ENCODE results near the gene AVL9.
"Not testable (repeated sequence)": the region's sequence is repeated elsewhere in the genome, so short reads cannot be mapped to it uniquely, and the experiment has no call there.

Gene AVL9

GRCh38 chr7:32494946-32495297 lies 367 bp upstream of the AVL9 start:
- peak overlapping the region; percentile 87 for H3K4me2 ChIP-seq
- H3K4me1 ChIP-seq = peaks cover 23% of the 10 kb centered on the region
- peaks cover 13% of the 10 kb centered on the region; the same call in 1 of the 2 replicates for H4K20me1 ChIP-seq
- no peak for TF ChIP-seq Cebpa-rat (IDR thresholded peaks at IDR 0.05)
- H3K27me3 ChIP-seq = no peaks in the 10 kb centered on the region
- H3K36me3 ChIP-seq = peaks cover 15% of the 10 kb centered on the region; the same call in 1 of the 2 replicates
- H3K27ac ChIP-seq = peak overlapping the region; percentile 69; the same call in 1 of the 2 replicates
- H3K9ac ChIP-seq = peak overlapping the region; percentile 80
- peak overlapping the region; percentile 81 for H3K4me3 ChIP-seq
- peaks cover 6% of the 10 kb centered on the region; the same call in 1 of the 2 replicates for H3K9me3 ChIP-seq

DNA sequence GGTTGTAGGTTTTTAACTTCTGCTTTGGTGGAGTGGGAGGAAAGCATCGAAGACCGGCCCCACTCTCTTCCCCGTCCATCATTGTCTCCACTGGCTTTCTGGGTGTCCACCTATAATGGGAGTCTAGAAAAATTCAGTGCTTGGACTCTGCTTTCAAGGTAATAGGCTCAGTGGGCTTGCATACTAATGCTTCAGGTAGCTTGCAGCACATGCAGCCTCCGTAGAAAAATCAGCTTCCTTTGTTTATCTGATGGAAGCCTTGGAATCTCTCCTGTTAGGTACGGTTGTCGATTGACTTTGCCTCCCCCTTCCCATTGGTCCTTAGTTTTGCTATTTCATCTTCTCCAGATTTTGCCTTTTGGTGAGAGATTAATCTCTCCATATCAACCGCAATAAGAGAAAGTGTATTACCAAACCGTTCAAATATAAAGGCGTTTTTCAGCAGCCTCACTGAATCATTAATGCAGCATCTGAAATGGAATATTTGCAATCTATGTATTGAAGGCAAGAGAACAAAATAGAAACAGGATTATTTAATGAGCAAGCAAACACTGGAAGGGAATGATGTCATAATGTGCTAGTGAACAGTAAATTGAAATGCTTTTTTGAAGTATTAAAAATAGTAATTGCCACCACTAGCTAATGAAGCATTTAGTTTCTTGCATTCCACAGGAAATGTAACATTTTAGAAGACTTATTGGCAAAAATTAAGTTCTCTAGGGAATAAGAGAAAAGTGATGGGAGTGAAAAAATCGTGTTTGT lies 944 bp downstream of the AVL9 start:
- Histone ChIP-seq H3K4me2 (peak overlapping the region; percentile 86), H3K27me3 (no peaks in the 10 kb centered on the region), H3K36me3 (peaks cover 16% of the 10 kb centered on the region; the same call in 1 of the 2 replicates), H3K4me1 (peaks cover 27% of the 10 kb centered on the region), H3K27ac (peak overlapping the region; percentile 97), H4K20me1 (peaks cover 23% of the 10 kb centered on the region), H3K9me3 (peaks cover 9% of the 10 kb centered on the region; the same call in 1 of the 2 replicates), H3K4me3 (peak overlapping the region; percentile 81), H3K9ac (peak overlapping the region; percentile 93)
- no peak for TF ChIP-seq Cebpa-rat (IDR thresholded peaks at IDR 0.05)

- H3K4me2 ChIP-seq, H3K9ac ChIP-seq, H3K4me3 ChIP-seq, H3K27me3 ChIP-seq, H3K27ac ChIP-seq: not testable (repeated sequence)
- peaks cover 20% of the 10 kb centered on the region; the same call in 1 of the 2 replicates for H3K36me3 ChIP-seq
- H4K20me1 ChIP-seq = peaks cover 50% of the 10 kb centered on the region
- peaks cover 14% of the 10 kb centered on the region for H3K9me3 ChIP-seq
- peaks cover 17% of the 10 kb centered on the region for H3K4me1 ChIP-seq
Observed at GRCh38 chr7:32499755-32500154, 4.5 kb downstream of the AVL9 start.

- not testable (repeated sequence) for H3K4me2 ChIP-seq, H3K27ac ChIP-seq, H3K9ac ChIP-seq, H3K4me3 ChIP-seq, H3K27me3 ChIP-seq
- H3K9me3 ChIP-seq = peaks cover 14% of the 10 kb centered on the region
- H3K4me1 ChIP-seq = peaks cover 17% of the 10 kb centered on the region
- peaks cover 50% of the 10 kb centered on the region for H4K20me1 ChIP-seq
- H3K36me3 ChIP-seq = peaks cover 21% of the 10 kb centered on the region; the same call in 1 of the 2 replicates
Observed at GRCh38 chr7:32500216-32500615, 4.9 kb downstream of the AVL9 start.

GRCh38 chr7:32500922-32501341 lies 5.6 kb downstream of the AVL9 start:
- no peak overlapping the region for H3K4me3 ChIP-seq
- peaks cover 21% of the 10 kb centered on the region; the same call in 1 of the 2 replicates for H3K36me3 ChIP-seq
- peaks cover 14% of the 10 kb centered on the region for H3K9me3 ChIP-seq
- no peak overlapping the region for H3K9ac ChIP-seq
- H3K27ac ChIP-seq = no peak overlapping the region
- peaks cover 50% of the 10 kb centered on the region for H4K20me1 ChIP-seq
- TF ChIP-seq Cebpa-rat (IDR thresholded peaks at IDR 0.05) = no peak
- H3K4me1 ChIP-seq = peaks cover 17% of the 10 kb centered on the region
- H3K4me2 ChIP-seq = no peak overlapping the region
- H3K27me3 ChIP-seq = no peaks in the 10 kb centered on the region

DNA sequence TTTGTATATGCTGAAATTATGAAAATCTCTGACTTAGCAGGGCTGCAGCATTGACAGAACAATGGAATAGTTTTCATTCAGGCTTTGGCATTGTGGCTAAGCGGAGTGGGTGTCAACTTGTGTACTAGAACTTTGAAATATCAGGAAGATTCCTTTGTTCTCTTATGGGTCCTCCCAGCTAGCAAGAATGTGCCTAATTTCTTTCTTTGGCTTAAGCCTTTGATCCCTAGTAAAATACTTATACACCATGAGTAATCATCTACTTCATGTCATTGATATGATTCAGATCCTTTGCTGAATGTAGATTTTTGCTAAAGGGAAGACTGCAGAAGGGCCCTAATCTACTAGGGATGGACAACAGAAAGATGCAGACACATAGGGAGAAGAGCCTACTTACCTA lies 6.2 kb downstream of the AVL9 start:
- no peak overlapping the region for H3K4me3 ChIP-seq
- H3K9me3 ChIP-seq = peaks cover 18% of the 10 kb centered on the region
- H3K4me2 ChIP-seq = no peak overlapping the region
- H4K20me1 ChIP-seq = peaks cover 50% of the 10 kb centered on the region
- no peak overlapping the region for H3K27ac ChIP-seq
- no peaks in the 10 kb centered on the region for H3K27me3 ChIP-seq
- peaks cover 13% of the 10 kb centered on the region for H3K4me1 ChIP-seq
- no peak for TF ChIP-seq Cebpa-rat (IDR thresholded peaks at IDR 0.05)
- no peak overlapping the region for H3K9ac ChIP-seq
- H3K36me3 ChIP-seq = peaks cover 25% of the 10 kb centered on the region; the same call in 1 of the 2 replicates

GRCh38 chr7:32502728-32503127 lies 7.4 kb downstream of the AVL9 start:
- H3K4me2 ChIP-seq = no peak overlapping the region
- H3K9me3 ChIP-seq = peaks cover 30% of the 10 kb centered on the region
- no peak overlapping the region for H3K27ac ChIP-seq
- no peak for TF ChIP-seq Cebpa-rat (IDR thresholded peaks at IDR 0.05)
- H3K36me3 ChIP-seq = peaks cover 33% of the 10 kb centered on the region; the same call in 1 of the 2 replicates
- H3K4me3 ChIP-seq = no peak overlapping the region
- 0 out of 2 replicates have a peak, but pooled peaks cover 3% of the 10 kb centered on the region for H3K4me1 ChIP-seq
- no peaks in the 10 kb centered on the region for H3K27me3 ChIP-seq
- peaks cover 50% of the 10 kb centered on the region for H4K20me1 ChIP-seq
- no peak overlapping the region for H3K9ac ChIP-seq

GRCh38 chr7:32506266-32507054 lies 11.2 kb downstream of the AVL9 start:
- H3K27me3 ChIP-seq = no peaks in the 10 kb centered on the region
- peaks cover 42% of the 10 kb centered on the region for H4K20me1 ChIP-seq
- H3K4me2 ChIP-seq = no peak overlapping the region
- H3K4me1 ChIP-seq = no peaks in the 10 kb centered on the region
- H3K9ac ChIP-seq = no peak overlapping the region
- H3K36me3 ChIP-seq = peaks cover 52% of the 10 kb centered on the region
- H3K27ac ChIP-seq = no peak overlapping the region
- peaks cover 52% of the 10 kb centered on the region for H3K9me3 ChIP-seq
- TF ChIP-seq Cebpa-rat (IDR thresholded peaks at IDR 0.05) = no peak
- no peak overlapping the region for H3K4me3 ChIP-seq

DNA sequence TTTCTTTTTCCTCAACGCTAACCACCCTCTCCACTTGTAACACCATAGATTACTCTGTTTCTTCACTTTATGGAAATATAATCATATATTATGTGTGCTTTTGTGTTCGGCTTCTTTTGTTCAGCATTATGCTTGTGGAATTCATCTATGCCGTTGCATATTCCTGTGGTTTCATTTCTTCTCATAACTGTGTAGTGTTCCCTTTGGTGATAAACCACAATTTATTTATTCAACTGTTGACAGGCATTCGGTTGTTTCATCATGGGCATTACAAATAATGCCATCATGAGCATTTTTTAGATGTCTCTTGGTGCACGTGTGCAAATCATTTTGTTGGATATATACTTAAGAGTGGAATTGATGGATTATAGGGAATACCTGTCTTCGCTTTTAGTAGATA lies 12.1 kb downstream of the AVL9 start:
- no peak overlapping the region for H3K9ac ChIP-seq
- H3K4me2 ChIP-seq = no peak overlapping the region
- peaks cover 62% of the 10 kb centered on the region for H3K9me3 ChIP-seq
- H4K20me1 ChIP-seq = peaks cover 32% of the 10 kb centered on the region; the same call in 1 of the 2 replicates
- no peak overlapping the region for H3K4me3 ChIP-seq
- no peak for TF ChIP-seq Cebpa-rat (IDR thresholded peaks at IDR 0.05)
- H3K4me1 ChIP-seq = no peaks in the 10 kb centered on the region
- H3K27me3 ChIP-seq = no peaks in the 10 kb centered on the region
- H3K36me3 ChIP-seq = peaks cover 61% of the 10 kb centered on the region
- no peak overlapping the region for H3K27ac ChIP-seq

GRCh38 chr7:32511791-32512190 lies 16.5 kb downstream of the AVL9 start:
- no peak overlapping the region for H3K9ac ChIP-seq
- no peak for TF ChIP-seq Cebpa-rat (IDR thresholded peaks at IDR 0.05)
- H3K27ac ChIP-seq = no peak overlapping the region
- H3K36me3 ChIP-seq = peaks cover 93% of the 10 kb centered on the region
- H3K9me3 ChIP-seq = peaks cover 94% of the 10 kb centered on the region
- H3K4me3 ChIP-seq = no peak overlapping the region
- H3K4me2 ChIP-seq = no peak overlapping the region
- H4K20me1 ChIP-seq = peaks cover 29% of the 10 kb centered on the region; the same call in 1 of the 2 replicates
- no peaks in the 10 kb centered on the region for H3K4me1 ChIP-seq
- H3K27me3 ChIP-seq = no peaks in the 10 kb centered on the region

Measured in BLaER1 (cell line).